Pancreas (tissue), 10 donors: ENCODE measurements around the gene LSM12. TPM values are rescaled to one million over a fixed set of nuclear protein-coding genes. Genes with fewer than 3 reads are reported as not detected.
"Not testable (repeated sequence)": the region's sequence is repeated elsewhere in the genome, so short reads cannot be mapped to it uniquely, and the experiment has no call there.

Experiments used
- ATAC-seq, 4 donors: fragments of 200-7000 bp; cut with Tn5 transposase; one replicate each; pipeline versions ENCODE4 v1.8.0 to v1.9.1; 2020; ENCODE audit warnings: mild to moderate bottlenecking in 4 of 4, moderate library complexity in 4 of 4
- DNase-seq, 6 donors: peaks; one replicate each; pipeline ENCODE4 v3.0.0-alpha.2; 2020
- FAIRE-seq: peaks from 2 replicates; lab custom pipeline; 2012; peaks lifted over from hg19 to GRCh38; lab: Jason Lieb, UNC
- H3K27ac ChIP-seq, 4 donors: fragments of 200-600 bp; sonication (generic); 1 replicate in 3 of 4; 2 replicates in 1 of 4; pipeline versions ENCODE4 v1.5.0 to v1.8.0; 2020
- H3K27me3 ChIP-seq, 4 donors: fragments of 200-600 bp; one replicate each; pipeline ENCODE4 v1.8.0; 2021
- H3K36me3 ChIP-seq, 3 donors: fragments of 200-600 bp; sonication (generic) in 1 of 3; one replicate each; pipeline versions ENCODE4 v1.5.0 to v1.8.0; 2020 to 2021
- H3K4me1 ChIP-seq, 3 donors: fragments of 200-600 bp; one replicate each; pipeline ENCODE4 v1.8.0; 2021
- H3K4me3 ChIP-seq, 4 donors: fragments of 200-600 bp; sonication (generic) in 2 of 4; one replicate each; pipeline versions ENCODE4 v1.5.0 to v1.8.0; 2020 to 2021
- H3K9me3 ChIP-seq, 4 donors: fragments of 200-600 bp; one replicate each; pipeline ENCODE4 v1.8.0; 2021
- WGBS, 2 donors: extraction: QIAGEN DNeasy Blood & Tissue Kit; methylation state at CpG; one replicate each; pipeline ENCODE4 v1.1.7; 2013; 5-methylcytosine and 5-hydroxymethylcytosine counted together
- intact Hi-C, 3 donors: fragments of 100-400 bp; cut with DNase I; formaldehyde crosslinking; loops; one replicate each; pipeline versions ENCODE4 v1.11.1 to v1.14.2; 2022
- polyA plus RNA-seq, 2 donors: library from polyadenylated mRNA; stranded (reverse); fragments of 200-250 nt; gene quantifications; one replicate each; pipeline ENCODE4 v1.2.3, GENCODE V29; 2013
- total RNA-seq, 6 donors: library from RNA; stranded (reverse); fragmentation: NEBNext Ultra II Directional in 4 of 6; extraction: Animal tissue kit (Norgen Biotek cat#: 25700) in 4 of 6; gene quantifications; one replicate each; pipeline versions ENCODE4 v1.2.1 to v1.2.4, GENCODE V29; 2021 to 2023
- TF ChIP-seq, protein P1 (sequence below), 4 donors: fragments of 200-600 bp; sonication (generic) in 3 of 4; IDR thresholded peaks; one replicate each; pipeline versions ENCODE4 v1.5.0 to v1.8.0; 2021; ENCODE audit warnings: antibody characterized with exemption in 4 of 4
- donor health status: healthy with polysubstance abuse.
- donor health status: DM: no; HTN: no; CAD: no; lungs with moderate emphysema.
- donor health status: DM: no; HTN: no; CAD: no.
- donor health status: control.
- donor health status: control.
- donor health status: Bipolar disorder and iron deficiency.
- donor health status: DM: yes; HTN: yes; CAD: no.
- donor health status: DM: no; HTN: no; CAD: no.
- donor health status: DM: no; HTN: no; CAD: no.
- donor health status: DM: yes; HTN: yes; CAD: no.

The LSM12 gene
- total and polyA plus RNA-seq, 8 donors: 14.5 to 29.6 (median 23.6) TPM

DNA sequence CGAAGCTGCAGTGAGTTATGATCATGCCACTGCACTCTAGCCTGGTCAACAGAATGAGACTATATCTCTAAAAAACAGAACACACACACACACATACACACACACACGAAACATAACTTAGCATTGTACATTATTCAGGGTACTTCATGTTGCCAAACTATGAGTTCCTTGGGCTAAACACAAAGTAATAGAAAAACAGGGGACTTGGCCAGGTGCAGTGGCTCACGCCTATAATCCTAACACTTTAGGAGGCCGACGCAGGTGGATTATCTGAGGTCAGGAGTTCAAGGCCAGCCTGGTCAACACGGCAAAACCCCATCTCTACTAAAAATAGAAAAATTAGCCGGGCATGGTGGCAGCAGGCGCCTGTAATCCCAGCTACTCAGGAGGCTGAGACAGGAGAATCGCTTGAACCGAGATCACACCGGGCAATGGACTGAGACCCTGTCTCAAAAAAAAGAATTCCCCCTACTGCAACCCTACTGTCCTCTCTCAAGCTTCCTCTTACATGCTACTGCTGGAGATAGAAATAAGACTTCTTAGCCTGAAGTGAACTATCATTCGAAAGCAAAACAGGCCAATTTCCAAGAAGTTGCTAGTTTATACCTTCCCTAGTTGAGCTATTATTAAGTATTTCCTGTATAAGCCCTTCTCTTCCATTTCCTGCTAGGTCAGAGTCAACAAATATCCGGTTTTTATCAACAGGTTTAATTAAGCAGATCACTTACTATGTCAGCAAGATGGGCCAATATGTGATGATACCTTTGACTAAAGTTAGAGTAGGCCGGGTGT is 7.2 kb downstream of the LSM12 start:
- Histone ChIP-seq H3K4me3 (no peak overlapping the region), H3K4me1 (peaks cover 4 to 15% (median 7%) of the 10 kb centered on the region in 3 donors), H3K27ac (peak overlapping the region in 2 of 4 donors; percentile 12 to 46), H3K36me3 (peaks cover 0 to 6% (median 4%) of the 10 kb centered on the region in 3 donors), H3K27me3 (no peaks in the 10 kb centered on the region), H3K9me3 (no peaks in the 10 kb centered on the region)
- ATAC-seq: peak in 2 of 4 donors; percentile 61 to 63
- DNase-seq: no peak
- TF ChIP-seq, protein P1, sequence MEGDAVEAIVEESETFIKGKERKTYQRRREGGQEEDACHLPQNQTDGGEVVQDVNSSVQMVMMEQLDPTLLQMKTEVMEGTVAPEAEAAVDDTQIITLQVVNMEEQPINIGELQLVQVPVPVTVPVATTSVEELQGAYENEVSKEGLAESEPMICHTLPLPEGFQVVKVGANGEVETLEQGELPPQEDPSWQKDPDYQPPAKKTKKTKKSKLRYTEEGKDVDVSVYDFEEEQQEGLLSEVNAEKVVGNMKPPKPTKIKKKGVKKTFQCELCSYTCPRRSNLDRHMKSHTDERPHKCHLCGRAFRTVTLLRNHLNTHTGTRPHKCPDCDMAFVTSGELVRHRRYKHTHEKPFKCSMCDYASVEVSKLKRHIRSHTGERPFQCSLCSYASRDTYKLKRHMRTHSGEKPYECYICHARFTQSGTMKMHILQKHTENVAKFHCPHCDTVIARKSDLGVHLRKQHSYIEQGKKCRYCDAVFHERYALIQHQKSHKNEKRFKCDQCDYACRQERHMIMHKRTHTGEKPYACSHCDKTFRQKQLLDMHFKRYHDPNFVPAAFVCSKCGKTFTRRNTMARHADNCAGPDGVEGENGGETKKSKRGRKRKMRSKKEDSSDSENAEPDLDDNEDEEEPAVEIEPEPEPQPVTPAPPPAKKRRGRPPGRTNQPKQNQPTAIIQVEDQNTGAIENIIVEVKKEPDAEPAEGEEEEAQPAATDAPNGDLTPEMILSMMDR (IDR thresholded peaks at IDR 0.05): no peak
- FAIRE-seq: no peak
- WGBS, 2 donors: 39 to 40% methylated on average over 14 of the region's 14 CpGs
- intact Hi-C loops: no loop called here

DNA sequence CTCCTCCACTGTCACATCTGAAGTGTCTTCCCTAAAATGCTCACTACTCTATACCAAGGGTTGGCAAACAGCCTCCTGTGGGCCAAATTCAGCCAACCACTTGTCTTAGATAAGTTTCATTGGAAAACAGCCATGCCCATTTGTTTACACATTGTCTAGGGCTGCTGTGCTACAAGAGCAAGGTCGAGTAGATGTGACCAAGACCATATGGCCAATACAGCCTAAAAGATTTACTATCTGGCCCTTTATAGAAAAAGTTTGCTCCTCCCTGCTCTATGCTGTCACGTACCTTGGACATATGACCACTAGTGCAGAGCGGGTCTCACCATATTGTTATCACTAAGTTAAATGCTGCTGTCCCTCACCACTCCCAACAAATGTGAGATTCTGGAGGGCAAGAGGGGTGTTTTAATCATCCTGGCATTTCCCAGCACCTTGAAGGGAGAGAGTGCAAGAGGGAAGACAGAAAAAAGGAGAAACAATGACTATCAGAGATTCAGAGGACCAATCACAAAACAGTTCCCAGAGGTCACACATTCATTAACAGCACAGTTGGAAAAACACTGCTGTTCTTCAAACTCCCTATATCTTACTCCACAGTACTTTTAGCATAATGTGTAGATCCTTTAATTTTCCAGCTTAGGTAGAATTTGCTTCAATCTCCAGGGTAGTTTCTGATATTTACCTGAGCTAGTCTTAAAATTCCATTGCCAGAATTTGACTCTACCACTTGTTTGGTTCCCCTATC is 13.2 kb downstream of the LSM12 start:
- no peaks in the 10 kb centered on the region for H3K27me3 ChIP-seq
- WGBS, 2 donors: 19 to 23% methylated on average over 3 of the region's 3 CpGs
- FAIRE-seq (no peak), ATAC-seq (peak; percentile 84 to 94 (median 93)), DNase-seq (peak in 4 of 6 donors; percentile 46 to 68 (median 51))
- intact Hi-C loops: no loop called here
- peaks cover 9 to 30% (median 19%) of the 10 kb centered on the region in 3 donors for H3K4me1 ChIP-seq
- H3K27ac ChIP-seq: peak overlapping the region; percentile 10 to 77 (median 50)
- no peaks in the 10 kb centered on the region for H3K9me3 ChIP-seq
- TF ChIP-seq, protein P1 (IDR thresholded peaks at IDR 0.05): no peak
- H3K4me3 ChIP-seq: no peak overlapping the region
- H3K36me3 ChIP-seq: peaks cover 0 to 27% (median 0%) of the 10 kb centered on the region in 3 donors

DNA sequence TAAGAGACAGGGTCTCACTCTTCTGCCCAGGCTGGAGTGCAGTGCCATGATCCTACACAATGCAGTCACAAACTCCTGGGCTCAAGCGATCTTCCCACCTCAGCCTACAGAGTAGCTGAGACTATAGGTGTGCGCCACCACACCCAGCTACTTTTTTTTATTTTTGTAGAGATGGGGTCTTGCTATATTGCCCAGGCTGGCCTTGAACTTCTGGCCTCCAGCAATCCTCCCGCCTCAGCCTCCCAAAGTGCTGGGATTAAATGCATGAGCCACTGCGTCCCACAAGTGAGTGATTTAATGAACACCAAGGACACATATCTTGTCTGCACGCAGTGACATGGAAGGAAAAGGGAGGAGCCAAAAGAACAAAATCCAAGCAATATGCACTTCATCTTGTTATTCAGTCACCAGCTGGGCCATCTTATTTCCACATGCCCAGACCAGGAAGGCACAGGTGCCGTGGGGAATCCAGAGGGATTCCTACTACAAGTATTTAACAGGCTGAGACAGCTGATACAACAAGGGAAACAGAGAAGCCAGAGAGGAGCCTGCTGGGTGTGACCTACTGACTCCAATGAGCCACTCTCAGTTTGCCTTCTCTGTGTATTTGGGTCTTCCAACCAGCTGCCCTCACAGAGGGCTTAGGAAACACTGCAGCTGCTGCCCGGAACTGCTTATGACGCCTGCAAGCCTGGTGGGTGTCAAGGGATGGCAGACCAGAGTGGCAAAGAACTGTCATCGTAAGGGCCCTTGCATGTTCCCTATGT is 17.0 kb downstream of the LSM12 start:
- DNase-seq (no peak), ATAC-seq (no peak), FAIRE-seq (no peak)
- H3K4me1 ChIP-seq: peaks cover 9 to 24% (median 19%) of the 10 kb centered on the region in 3 donors
- WGBS, 2 donors: 92 to 96% methylated on average over 9 of the region's 9 CpGs
- intact Hi-C loops: no loop called here
- H3K27me3 ChIP-seq: no peaks in the 10 kb centered on the region
- no peak overlapping the region for H3K27ac ChIP-seq
- no peaks in the 10 kb centered on the region for H3K9me3 ChIP-seq
- TF ChIP-seq, protein P1 (IDR thresholded peaks at IDR 0.05): no peak
- no peak overlapping the region for H3K4me3 ChIP-seq
- H3K36me3 ChIP-seq: peaks cover 0 to 27% (median 0%) of the 10 kb centered on the region in 3 donors

DNA sequence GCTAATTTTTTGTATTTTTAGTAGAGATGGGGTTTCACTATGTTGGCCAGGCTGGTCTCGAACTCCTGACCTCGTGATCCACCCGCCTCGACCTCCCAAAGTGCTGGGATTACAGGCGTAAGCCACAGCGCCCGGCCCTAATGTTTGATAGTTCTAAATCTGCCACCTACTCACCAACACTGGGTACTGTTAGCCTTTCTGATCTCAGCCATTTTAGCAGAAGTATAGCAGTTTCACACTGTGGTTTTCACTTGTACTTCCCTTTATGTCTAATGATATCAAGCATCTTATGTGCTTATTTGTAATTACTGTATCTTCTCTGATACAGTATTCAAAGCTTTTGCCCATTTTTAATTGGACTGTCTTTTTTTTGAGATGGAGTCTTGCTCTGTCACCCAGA is 19.6 kb downstream of the LSM12 start:
- H3K36me3 ChIP-seq: peaks cover 0 to 22% (median 0%) of the 10 kb centered on the region in 3 donors
- whole genome bisulfite sequencing, 2 donors: 98 to 99% methylated on average over 6 to 7 of the region's 7 CpGs

DNA sequence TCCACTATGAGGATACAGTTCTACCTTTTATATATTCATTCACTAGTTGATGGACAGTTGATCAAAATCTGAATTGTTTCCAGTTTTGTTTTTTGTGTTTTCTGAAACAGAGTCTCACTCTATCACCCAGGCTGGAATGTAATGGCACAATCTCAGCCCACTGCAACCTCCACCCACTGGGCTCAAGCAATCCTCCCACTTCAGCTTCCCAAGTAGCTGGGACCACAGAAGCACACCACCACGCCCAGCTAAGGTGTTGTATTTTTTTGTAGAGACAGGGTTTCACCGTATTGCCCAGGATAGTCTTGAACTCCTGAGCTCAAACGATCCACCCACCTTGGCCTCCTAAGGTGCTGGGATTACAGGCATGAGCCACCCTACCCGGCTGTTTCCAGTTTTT is 21.0 kb downstream of the LSM12 start:
- DNase-seq: no peak
- Histone ChIP-seq H3K4me1 (peaks cover 0 to 4% (median 0%) of the 10 kb centered on the region in 3 donors), H3K9me3 (no peaks in the 10 kb centered on the region), H3K27me3 (no peaks in the 10 kb centered on the region), H3K36me3 (peaks cover 0 to 10% (median 0%) of the 10 kb centered on the region in 3 donors), H3K27ac (no peak overlapping the region), H3K4me3 (no peak overlapping the region)
- FAIRE-seq: no peak
- intact Hi-C loops: no loop called here
- TF ChIP-seq, protein P1 (IDR thresholded peaks at IDR 0.05): no peak
- WGBS, 2 donors: 92 to 93% methylated on average over 4 of the region's 4 CpGs
- ATAC-seq: no peak

More for the DNA sequence above, 19.6 kb downstream of the LSM12 start:
- H3K4me3 ChIP-seq, FAIRE-seq, intact Hi-C loops, DNase-seq, ATAC-seq, H3K27me3 ChIP-seq, H3K27ac ChIP-seq, H3K9me3 ChIP-seq, H3K4me1 ChIP-seq: not testable (repeated sequence)
